PFSK-1 (cell line): ENCODE measurements around the gene DNM3.

Source experiments
- FOXP2 ChIP-seq: optimal IDR thresholded peaks from 2 replicates; pipeline ENCODE3; 2011; ENCODE audit warnings: borderline replicate concordance, control low read depth, inconsistent platforms; ENCODE audit not compliant: insufficient read depth; ENCODE audit errors: extremely low read length, extremely low read depth
- POLR2AphosphoS5 ChIP-seq: IDR thresholded peaks from 2 replicates; pipeline ENCODE4 v1.6.1; 2012; ENCODE audit warnings: low read depth, mild to moderate bottlenecking, control low read depth, low read length, moderate library complexity
- SIN3A ChIP-seq: IDR thresholded peaks from 2 replicates; pipeline ENCODE4 v1.6.1; 2012; ENCODE audit warnings: mild to moderate bottlenecking, low read length, moderate library complexity, borderline replicate concordance; ENCODE audit not compliant: insufficient read depth
- TAF1 ChIP-seq: IDR thresholded peaks from 2 replicates; pipeline ENCODE4 v1.6.1; 2012; ENCODE audit warnings: low read length, control low read depth, borderline replicate concordance; ENCODE audit not compliant: insufficient read depth
- TF ChIP-seq, protein P1 (sequence below), 2 experiments: IDR thresholded peaks; 2 replicates each; pipeline versions ENCODE4 v1.6.1 to v1.8.0; 2011 to 2012; ENCODE audit warnings: low read depth in 2 of 2, low read length in 2 of 2, control low read depth in 1 of 2, inconsistent platforms in 1 of 2, mild to moderate bottlenecking in 1 of 2, moderate library complexity in 1 of 2; ENCODE audit not compliant: insufficient read depth in 1 of 2

DNM3 gene

DNA sequence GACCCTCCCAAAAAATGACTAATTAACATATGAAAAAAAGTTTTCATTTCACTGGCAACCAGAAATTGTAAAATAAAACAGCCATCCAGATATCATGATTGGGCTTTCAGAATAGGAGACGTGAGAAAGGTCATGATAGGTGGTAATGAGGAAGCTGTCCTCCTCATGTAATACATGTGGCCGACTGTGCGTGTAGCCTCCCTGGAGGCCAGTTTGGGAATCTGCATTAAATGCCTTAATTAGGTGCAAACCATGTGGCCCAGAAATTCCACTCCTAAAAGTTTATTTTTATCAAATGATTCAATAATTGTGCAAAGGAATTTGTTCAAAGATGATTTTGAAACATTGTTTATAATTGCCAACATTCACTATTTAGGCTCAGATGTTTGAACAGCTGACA is 451.5 kb downstream of the DNM3 start:
- TF ChIP-seq TAF1, result no peak
- TF ChIP-seq, protein P1, sequence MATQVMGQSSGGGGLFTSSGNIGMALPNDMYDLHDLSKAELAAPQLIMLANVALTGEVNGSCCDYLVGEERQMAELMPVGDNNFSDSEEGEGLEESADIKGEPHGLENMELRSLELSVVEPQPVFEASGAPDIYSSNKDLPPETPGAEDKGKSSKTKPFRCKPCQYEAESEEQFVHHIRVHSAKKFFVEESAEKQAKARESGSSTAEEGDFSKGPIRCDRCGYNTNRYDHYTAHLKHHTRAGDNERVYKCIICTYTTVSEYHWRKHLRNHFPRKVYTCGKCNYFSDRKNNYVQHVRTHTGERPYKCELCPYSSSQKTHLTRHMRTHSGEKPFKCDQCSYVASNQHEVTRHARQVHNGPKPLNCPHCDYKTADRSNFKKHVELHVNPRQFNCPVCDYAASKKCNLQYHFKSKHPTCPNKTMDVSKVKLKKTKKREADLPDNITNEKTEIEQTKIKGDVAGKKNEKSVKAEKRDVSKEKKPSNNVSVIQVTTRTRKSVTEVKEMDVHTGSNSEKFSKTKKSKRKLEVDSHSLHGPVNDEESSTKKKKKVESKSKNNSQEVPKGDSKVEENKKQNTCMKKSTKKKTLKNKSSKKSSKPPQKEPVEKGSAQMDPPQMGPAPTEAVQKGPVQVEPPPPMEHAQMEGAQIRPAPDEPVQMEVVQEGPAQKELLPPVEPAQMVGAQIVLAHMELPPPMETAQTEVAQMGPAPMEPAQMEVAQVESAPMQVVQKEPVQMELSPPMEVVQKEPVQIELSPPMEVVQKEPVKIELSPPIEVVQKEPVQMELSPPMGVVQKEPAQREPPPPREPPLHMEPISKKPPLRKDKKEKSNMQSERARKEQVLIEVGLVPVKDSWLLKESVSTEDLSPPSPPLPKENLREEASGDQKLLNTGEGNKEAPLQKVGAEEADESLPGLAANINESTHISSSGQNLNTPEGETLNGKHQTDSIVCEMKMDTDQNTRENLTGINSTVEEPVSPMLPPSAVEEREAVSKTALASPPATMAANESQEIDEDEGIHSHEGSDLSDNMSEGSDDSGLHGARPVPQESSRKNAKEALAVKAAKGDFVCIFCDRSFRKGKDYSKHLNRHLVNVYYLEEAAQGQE (IDR thresholded peaks at IDR 0.05; ENCODE audit: insufficient read depth in 1 of 2, low read depth in 2 of 2, low read length in 2 of 2), result no peak

DNA sequence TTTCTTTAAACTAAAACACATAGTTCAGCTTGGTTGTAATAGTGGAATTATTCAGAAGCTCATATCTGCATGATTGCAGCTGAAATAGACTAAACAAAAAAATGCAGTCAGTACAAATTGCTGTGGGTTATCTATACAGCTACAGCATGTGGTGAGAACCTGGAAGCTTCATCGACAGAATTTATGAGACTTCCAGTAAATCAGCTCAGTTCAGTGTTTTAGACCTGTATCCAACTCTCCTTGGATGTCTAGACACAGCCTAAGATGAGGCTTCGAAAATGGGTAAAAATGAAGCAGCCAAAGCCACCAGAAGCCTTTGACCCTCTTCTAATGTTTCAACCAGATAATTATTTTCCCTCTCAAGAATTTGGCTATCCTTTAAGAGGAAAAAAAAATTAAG is 452.1 kb downstream of the DNM3 start:
- TF ChIP-seq, protein P1 (IDR thresholded peaks at IDR 0.05; ENCODE audit: insufficient read depth in 1 of 2, low read depth in 2 of 2, low read length in 2 of 2), result no peak
- TF ChIP-seq POLR2AphosphoS5 (no peak), FOXP2 (no peak), TAF1 (no peak), SIN3A (no peak)

DNA sequence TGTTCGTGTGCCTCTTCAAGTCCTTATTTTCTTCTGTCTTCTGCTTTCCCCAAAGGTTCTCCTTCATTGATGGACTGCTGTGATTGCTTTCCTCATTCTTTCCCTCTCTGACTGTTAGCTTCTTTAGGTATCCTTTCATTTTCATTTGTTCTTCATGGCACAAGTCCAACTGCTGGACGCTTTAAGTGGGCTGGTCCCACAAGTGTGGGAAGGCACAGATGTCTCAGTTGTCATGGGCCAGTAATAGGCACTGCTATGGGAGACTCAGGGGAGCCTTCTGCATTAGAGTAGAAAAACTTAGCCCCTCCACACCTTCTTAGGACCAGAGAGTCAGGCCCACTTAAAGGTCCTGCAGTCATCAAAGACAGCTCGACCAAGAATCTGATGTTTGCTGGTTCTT is 456.8 kb downstream of the DNM3 start:
- TF ChIP-seq, protein P1 (IDR thresholded peaks at IDR 0.05; ENCODE audit: insufficient read depth in 1 of 2, low read depth in 2 of 2, low read length in 2 of 2), result no peak
- no peak for TF ChIP-seq POLR2AphosphoS5
- no peak for TF ChIP-seq FOXP2
- no peak for TF ChIP-seq SIN3A
- TF ChIP-seq TAF1, result no peak

DNA sequence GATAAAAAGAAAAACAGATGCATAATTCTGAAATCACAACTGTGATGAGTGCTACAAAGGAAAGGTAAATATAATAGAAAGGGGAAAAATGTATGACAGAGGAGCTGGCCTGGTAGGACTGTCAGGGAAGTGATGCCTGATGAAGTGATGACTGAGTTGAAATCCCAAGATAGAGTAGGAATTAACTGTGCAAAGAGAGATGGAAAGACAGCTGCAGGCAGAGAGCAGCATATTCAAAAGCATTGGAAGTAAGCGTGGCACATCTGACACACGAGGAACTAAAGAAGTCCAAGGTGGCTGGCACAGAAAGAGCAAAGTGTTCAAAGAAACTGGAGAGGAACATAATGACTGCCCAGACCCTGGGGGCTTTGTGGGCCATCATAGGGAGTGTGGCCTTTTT is 457.6 kb downstream of the DNM3 start:
- no peak for TF ChIP-seq POLR2AphosphoS5
- no peak for TF ChIP-seq SIN3A
- TF ChIP-seq FOXP2, result no peak
- TF ChIP-seq TAF1, result no peak
- TF ChIP-seq, protein P1 (IDR thresholded peaks at IDR 0.05; ENCODE audit: insufficient read depth in 1 of 2, low read depth in 2 of 2, low read length in 2 of 2), result no peak

DNA sequence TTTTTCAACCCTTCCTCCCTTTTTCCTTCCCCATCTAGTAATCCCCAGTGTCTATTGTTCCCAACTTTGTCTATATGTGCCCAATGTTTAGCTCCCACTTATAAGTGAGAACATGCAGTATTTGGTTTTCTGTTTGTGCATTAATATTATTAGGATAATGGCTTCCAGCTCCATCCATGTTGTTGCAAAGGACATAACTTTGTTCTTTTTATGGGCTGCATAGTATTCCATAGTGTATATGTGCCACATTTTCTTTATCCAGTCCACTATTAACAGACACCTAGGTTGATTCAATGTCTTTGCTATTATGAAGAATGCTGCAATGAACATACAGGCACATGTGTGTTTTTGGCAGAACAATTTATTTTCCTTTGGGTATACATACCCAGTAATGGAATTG is 458.2 kb downstream of the DNM3 start:
- TF ChIP-seq FOXP2 (no peak), SIN3A (no peak), POLR2AphosphoS5 (no peak), TAF1 (no peak)
- TF ChIP-seq, protein P1 (IDR thresholded peaks at IDR 0.05; ENCODE audit: insufficient read depth in 1 of 2, low read depth in 2 of 2, low read length in 2 of 2), result no peak
